C4-2B (cell line): ENCODE measurements around the gene CDH23.

Experiments
- H3K27ac ChIP-seq: fragments of 450-650 bp; 2 replicates; pipeline ENCODE4 v1.5.1; 2017
- CTCF ChIP-seq: fragments of 450-650 bp; conservative IDR thresholded peaks from 2 replicates; pipeline ENCODE4 v1.5.1; 2017; ENCODE audit warnings: mild to moderate bottlenecking
- ZFX ChIP-seq: fragments of 450-650 bp; IDR thresholded peaks from 2 replicates; pipeline ENCODE4 v1.6.1; 2017

The CDH23 gene

GRCh38 chr10:71842856-71843686 lies 446.4 kb downstream of the CDH23 start:
- H3K27ac ChIP-seq = no peak overlapping the region
- TF ChIP-seq ZFX (no peak), CTCF (no peak)

- no peak overlapping the region for H3K27ac ChIP-seq
- TF ChIP-seq ZFX (no peak), CTCF (no peak)
Observed at GRCh38 chr10:71844084-71844483, 447.4 kb downstream of the CDH23 start.

GRCh38 chr10:71844695-71845094 lies 448.0 kb downstream of the CDH23 start:
- TF ChIP-seq CTCF = no peak
- no peak for TF ChIP-seq ZFX
- H3K27ac ChIP-seq = no peak overlapping the region

- peak overlapping the region; percentile 22; the same call in 1 of the 2 replicates for H3K27ac ChIP-seq
- TF ChIP-seq ZFX (no peak), CTCF (no peak)
Observed at GRCh38 chr10:71845410-71846405, 449.0 kb downstream of the CDH23 start.

GRCh38 chr10:71846816-71847215 lies 450.1 kb downstream of the CDH23 start:
- H3K27ac ChIP-seq = no peak overlapping the region
- TF ChIP-seq CTCF = no peak
- no peak for TF ChIP-seq ZFX

GRCh38 chr10:71847418-71847817 lies 450.7 kb downstream of the CDH23 start:
- no peak for TF ChIP-seq CTCF
- TF ChIP-seq ZFX = no peak
- no peak overlapping the region for H3K27ac ChIP-seq
